ENCODE measurements around the gene BPIFB6.

GRCh38 chr20:33026779-33027759 is 4.4 kb upstream of the BPIFB6 start:
- TF ChIP-seq, protein P1, sequence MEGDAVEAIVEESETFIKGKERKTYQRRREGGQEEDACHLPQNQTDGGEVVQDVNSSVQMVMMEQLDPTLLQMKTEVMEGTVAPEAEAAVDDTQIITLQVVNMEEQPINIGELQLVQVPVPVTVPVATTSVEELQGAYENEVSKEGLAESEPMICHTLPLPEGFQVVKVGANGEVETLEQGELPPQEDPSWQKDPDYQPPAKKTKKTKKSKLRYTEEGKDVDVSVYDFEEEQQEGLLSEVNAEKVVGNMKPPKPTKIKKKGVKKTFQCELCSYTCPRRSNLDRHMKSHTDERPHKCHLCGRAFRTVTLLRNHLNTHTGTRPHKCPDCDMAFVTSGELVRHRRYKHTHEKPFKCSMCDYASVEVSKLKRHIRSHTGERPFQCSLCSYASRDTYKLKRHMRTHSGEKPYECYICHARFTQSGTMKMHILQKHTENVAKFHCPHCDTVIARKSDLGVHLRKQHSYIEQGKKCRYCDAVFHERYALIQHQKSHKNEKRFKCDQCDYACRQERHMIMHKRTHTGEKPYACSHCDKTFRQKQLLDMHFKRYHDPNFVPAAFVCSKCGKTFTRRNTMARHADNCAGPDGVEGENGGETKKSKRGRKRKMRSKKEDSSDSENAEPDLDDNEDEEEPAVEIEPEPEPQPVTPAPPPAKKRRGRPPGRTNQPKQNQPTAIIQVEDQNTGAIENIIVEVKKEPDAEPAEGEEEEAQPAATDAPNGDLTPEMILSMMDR (IDR thresholded peaks at IDR 0.05; ENCODE audit: low read depth, low read length, missing input control), result no peak
- TF ChIP-seq TAF1 (conservative IDR thresholded peaks at IDR 0.05), result no peak
- TF ChIP-seq HNF4G (IDR thresholded peaks at IDR 0.05), result no peak
- TF ChIP-seq SP1 (IDR thresholded peaks at IDR 0.05), result no peak
